Measurements from ENCODE around the gene DKK3.

GRCh38 chr11:11960687-11961086, 47.7 kb downstream of the DKK3 start:
- TF ChIP-seq RFX5 (IDR thresholded peaks at IDR 0.05) (no peak), RNF2 (IDR thresholded peaks at IDR 0.05; ENCODE audit: borderline replicate concordance, low read depth) (no peak), EP300 (IDR thresholded peaks at IDR 0.05) (no peak)
- TF ChIP-seq, protein P1, sequence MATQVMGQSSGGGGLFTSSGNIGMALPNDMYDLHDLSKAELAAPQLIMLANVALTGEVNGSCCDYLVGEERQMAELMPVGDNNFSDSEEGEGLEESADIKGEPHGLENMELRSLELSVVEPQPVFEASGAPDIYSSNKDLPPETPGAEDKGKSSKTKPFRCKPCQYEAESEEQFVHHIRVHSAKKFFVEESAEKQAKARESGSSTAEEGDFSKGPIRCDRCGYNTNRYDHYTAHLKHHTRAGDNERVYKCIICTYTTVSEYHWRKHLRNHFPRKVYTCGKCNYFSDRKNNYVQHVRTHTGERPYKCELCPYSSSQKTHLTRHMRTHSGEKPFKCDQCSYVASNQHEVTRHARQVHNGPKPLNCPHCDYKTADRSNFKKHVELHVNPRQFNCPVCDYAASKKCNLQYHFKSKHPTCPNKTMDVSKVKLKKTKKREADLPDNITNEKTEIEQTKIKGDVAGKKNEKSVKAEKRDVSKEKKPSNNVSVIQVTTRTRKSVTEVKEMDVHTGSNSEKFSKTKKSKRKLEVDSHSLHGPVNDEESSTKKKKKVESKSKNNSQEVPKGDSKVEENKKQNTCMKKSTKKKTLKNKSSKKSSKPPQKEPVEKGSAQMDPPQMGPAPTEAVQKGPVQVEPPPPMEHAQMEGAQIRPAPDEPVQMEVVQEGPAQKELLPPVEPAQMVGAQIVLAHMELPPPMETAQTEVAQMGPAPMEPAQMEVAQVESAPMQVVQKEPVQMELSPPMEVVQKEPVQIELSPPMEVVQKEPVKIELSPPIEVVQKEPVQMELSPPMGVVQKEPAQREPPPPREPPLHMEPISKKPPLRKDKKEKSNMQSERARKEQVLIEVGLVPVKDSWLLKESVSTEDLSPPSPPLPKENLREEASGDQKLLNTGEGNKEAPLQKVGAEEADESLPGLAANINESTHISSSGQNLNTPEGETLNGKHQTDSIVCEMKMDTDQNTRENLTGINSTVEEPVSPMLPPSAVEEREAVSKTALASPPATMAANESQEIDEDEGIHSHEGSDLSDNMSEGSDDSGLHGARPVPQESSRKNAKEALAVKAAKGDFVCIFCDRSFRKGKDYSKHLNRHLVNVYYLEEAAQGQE (IDR thresholded peaks at IDR 0.05): no peak

Measured in A549 (cell line).